HG03439 (cell line): Measurements from ENCODE around the gene SH2D4B.
A peak's percentile ranks its signal among the peaks of the same experiment; 100 is the strongest.

Experiments
- ATAC-seq: cut with Tn5 transposase; IDR thresholded peaks from one replicate; pipeline ENCODE4 v1.9.1; 2021; ENCODE audit warnings: mild to moderate bottlenecking, moderate library complexity; ENCODE audit not compliant: unreplicated experiment

Gene SH2D4B

DNA sequence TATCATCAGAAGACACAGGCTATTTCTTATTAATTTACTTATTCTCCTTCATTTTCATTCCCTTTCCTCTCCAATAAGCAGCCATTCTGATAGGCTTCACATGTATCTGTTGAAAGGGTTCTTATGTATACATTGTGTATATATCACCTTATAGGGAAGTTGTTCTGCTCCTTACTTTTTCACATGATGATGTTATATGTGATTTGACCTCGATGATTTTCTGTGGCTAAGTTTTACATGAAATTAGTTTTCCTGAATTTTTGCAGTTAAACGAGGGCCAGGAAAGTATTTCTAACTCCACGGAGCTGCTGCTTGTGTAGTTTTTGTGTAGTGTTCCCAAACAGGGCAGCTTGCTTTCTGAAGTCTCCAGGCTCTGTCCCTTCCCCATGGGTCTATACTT is 84.5 kb downstream of the SH2D4B start:
- ATAC-seq: no peak

DNA sequence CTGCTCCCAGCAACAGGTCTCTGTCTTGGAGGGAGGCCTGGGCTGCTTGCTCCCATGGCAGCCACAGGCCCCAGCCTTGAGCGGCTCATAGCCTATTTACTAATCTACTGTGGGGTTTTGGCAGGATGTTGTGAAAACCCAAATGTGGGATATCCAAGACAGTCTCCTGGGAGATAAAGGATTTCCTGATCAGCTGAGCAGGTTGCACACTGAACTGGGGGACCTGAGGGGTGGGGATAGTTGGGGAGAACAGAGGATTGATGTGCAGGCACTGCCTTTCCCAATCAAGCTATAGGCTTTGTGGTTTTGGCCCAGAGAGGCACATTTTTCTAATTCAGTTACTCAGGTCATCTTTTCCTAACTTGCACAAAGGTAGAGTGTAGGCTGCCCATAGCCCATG is 92.6 kb downstream of the SH2D4B start:
- ATAC-seq: no peak

DNA sequence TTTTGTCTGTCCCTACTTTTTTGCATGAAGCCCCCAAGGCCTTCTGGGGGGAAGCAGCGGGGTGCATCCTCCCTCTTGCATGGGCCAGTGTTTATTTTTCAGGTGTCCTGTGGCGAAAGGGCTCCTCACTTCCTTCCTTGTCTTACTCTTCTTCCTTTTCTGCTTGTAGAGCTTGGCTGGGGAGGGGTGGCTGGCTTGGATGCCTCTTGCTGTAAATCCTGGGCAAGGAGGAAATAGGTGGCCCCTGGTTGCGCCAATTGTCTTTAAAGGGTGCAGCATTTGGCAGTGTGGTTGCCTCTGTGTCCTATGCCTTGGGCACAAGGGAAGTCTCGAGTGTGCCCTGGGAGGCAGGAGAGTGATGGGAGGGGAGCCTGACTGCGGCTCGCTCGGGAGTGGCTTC is 95.0 kb downstream of the SH2D4B start:
- ATAC-seq: no peak

DNA sequence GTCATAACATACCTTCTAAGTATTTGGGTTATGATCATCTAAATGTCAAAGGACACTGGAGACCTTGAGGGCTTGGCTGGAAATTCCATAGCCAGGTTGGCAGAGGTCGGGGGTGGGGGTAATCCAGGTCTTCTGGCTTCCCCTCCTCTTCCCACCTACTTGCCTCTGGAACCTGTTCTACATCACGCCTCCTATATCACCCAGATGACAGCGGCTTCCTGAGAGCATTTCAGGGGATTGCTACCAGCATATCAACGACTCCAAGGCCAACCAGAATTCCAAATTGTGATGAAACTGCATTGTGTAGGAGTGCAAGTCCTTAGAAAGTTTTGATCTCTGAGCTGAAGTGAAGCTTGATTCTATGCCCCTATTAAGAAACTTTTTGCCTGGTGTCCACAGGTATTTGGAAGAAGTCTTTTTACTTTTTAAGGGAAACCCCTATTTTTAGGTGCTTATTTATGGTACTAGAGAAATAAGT is 95.7 kb downstream of the SH2D4B start:
- ATAC-seq: no peak

DNA sequence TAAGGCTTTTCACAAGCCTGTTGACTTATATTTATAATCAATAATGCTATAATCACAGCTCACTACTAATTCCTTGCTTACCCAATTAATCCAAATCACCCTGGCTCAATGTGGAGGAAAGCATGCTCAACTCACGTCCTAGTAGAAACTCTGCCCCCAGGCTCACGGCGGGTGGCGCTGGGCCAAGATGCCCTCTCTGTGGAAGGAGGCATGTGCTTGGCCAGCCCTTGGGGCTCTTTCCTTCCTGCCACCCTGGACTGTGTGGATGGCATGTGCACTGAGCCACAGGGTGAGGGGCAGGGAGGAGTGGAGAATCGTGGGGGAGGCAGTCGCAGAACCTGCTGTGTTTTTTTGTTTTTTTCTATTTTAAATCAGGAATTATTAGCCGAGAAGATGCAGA is 96.2 kb downstream of the SH2D4B start:
- no peak for ATAC-seq

DNA sequence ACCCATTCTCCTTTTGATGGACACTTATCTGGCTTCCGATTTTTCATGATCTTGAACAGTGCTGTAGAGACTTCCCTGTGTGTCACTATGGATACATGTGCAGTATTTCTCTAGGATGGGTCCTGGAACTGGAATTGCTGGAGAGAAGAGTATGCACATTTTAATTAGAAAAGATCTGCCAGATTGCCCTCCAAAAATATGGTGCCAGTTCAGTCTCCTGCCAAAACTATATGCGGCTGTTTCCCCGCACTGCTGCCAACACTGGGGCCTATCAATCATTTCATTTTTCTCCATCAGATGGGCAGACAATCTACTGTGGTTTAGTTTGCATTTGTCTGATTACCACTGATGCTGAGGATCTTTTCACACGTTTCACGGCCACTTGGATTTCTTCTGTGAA is 105.0 kb downstream of the SH2D4B start:
- no peak for ATAC-seq

DNA sequence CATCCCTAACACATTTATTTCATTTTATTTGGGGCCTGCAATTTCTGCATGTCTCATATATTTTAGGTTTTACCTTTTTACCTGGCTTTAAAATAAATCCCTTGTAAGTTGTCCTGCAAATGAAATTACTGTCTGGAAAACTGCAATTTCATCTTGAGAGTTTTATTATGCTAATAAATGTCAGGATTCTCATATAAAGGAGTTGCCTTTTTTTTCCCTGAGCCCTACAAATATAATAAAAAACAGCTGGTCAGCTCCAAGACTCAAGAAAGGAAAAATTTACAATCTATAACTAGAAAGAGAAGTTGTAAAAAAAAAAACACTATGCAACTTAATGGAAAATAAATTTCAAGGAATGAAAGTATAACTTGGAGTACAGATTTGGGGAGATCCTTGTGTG is 108.7 kb downstream of the SH2D4B start:
- no peak for ATAC-seq

DNA sequence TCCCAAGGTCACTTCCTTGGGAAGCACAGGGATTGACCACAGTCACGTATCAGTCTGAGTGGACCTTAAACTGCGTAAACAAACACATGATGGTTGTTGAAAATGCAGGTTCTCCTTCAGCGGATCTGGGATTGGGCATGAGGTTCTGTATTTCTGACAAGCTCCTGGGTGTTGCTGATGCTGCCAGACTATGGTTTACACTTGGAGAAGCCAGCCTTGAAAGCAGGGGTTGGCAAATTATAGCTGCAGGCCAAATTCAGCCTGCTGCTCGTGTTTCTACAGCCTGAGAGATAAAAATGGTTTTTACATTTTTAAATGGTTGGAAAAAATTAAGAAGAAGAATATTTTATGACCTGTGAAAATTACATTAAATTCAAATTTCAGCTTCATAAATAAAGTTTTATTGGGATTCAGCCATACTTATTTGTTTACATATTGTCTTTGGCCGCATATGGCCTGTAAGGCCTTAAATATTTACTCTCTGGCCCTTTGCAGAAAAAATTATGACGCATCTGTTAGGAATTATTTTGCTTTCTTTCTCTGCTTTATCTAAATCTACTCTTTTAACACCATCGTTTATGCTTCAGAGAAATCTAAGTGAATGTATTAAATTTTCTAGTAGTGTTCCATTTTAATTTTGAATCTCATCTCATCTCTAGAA is 109.6 kb downstream of the SH2D4B start:
- ATAC-seq: no peak

DNA sequence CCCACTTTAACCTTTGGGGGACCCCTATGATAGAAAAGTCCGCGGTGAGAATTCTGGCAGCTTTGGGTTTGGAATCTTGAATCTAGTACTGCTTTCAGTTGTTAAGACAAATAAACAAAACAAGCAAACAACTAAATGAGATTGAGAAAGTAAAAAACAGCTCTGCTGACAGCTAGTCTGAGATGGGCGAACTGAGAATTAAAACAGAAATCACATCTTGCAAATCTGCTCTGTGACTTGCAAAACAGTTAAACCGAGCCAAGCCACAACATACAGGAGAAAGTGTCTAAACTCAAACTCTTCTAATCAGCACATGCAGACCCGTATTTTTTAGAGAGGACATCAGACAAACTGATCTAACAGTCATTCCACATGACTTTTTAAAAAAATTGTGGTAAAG is 110.4 kb downstream of the SH2D4B start:
- no peak for ATAC-seq

DNA sequence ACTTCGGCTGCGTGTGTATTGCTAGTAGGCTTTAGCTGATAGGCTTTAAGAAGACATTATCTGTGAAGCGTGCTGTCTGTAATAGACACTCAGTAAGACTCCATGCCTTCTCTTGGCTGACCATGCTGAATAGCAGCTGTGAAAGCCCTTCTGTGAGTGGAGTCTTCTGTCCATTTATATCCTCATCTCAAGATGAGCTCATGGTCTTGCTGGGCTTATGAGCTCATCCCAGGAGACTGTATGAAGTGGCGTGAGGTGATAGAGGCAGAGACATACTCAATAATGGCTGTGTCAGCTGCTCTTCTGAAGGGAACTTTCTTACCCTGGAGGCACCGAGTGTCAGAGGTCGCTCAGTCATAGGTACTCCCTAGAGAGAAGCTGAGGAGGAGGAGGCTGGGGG is 111.5 kb downstream of the SH2D4B start:
- ATAC-seq: no peak

DNA sequence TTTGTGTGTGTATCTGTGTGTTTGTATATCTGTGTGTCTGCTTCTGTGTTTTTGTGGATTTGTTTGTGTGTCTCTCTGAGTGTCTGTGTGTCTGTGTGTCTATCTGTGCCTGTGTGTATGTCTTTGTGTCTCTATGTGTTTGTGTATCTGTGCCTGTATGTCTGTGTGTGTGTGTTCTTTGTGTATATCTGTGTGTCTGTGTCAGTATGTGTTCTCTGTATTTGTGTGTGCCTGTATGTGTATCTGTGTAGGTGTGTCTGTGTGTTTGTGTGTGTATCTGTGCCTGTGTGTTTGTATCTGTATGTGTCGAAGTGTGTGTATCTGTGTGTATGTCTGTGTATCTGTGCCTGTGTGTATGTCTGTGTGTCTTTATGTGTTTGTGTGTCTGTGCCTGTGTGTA is 118.2 kb downstream of the SH2D4B start:
- ATAC-seq: no peak

DNA sequence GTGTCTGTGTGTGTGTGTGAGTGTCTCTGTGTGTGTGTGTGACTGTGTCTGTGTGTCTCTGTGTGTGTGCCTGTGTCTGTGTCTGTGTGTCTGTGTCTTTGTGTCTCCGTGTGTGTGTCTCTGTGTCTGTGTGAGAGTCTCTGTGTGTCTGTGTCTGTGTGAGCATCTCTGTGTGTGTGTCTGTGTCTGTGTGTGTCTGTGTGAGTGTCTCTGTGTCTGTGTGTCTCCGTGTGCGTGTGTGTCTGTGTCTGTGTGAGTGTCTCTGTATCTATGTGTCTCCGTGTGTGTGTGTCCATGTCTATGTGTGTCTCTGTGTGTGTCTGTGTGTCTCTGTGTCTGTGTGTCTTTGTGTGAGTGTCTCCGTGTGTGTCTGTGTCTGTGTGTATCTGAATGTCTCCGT is 120.4 kb downstream of the SH2D4B start:
- no peak for ATAC-seq

DNA sequence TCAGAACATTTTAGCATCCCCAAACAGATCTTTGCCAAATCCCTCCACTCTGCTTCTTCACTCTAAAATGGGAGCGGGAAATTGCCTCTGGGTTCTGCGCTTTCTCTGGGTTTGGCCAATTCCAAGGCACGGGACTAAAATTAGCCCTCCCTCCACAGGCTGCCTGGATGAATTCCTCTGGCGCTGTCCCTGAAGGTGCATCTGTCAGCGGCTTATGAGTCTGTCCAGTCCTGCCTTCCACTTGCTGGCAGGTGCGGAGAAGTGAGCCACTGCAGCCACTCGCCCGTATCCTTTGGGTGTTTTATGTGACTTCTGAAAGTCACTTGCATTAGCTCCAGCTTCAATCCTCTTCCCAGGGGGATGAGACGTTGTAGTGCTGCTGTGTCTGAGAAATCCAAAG is 121.6 kb downstream of the SH2D4B start:
- ATAC-seq: no peak

DNA sequence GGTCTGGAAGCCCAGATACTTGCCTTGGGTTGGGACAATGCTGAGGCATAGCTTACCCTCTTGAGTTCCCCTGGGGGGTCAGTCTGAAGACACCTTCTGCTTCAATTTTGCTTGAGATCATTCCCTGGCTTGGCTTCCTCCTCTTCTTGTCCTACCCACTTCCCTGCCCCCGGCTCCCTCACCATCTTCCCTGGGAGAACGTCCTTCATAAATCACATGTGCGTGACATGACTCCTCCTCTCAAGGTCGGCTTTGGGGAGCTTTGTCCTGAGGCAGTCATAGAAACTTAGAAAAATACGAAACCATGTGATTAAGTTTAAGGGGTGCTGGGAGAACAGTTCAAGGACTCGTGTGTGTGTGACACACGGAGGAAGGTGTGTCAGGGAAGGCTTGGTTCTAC is 122.6 kb downstream of the SH2D4B start:
- ATAC-seq: no peak

DNA sequence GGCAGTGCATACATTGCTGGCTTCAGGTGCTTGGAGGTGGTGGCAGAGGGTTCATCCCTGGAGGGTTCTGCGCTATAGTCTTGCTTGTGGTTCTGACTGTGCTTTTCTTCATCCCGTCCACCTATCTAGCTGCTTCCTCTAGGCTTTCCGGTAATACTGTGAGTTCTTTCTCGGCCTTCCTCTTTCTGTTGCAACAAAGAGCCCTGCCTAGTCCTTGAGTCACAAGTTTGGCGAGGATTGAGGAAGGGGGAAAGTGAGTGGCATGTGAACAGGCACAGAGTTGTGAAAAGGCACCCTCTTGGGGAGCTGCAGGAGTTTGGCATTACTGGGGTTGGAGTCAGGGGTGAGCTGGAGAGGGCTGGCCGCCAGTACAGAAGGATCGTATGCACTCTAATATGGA is 123.0 kb downstream of the SH2D4B start:
- ATAC-seq: no peak

DNA sequence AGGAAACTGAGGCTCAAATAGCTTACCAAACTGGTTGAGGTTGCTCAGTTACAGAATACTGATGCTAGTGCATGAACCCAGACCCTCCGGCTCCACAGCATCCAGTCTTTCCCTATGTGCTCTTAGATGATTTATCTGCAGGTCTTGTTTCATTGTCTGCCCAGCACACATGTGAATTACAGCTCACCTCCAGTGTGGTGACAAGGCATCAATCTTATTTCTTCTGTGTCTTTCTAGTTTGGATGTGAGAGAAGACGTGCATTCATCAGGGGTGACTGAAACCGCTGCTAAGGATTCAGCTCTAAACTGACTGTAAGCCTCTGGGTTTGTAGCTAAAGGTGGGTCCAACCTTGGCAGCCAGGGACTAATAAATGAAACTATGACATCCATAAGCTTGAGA is 123.8 kb downstream of the SH2D4B start:
- ATAC-seq: no peak

DNA sequence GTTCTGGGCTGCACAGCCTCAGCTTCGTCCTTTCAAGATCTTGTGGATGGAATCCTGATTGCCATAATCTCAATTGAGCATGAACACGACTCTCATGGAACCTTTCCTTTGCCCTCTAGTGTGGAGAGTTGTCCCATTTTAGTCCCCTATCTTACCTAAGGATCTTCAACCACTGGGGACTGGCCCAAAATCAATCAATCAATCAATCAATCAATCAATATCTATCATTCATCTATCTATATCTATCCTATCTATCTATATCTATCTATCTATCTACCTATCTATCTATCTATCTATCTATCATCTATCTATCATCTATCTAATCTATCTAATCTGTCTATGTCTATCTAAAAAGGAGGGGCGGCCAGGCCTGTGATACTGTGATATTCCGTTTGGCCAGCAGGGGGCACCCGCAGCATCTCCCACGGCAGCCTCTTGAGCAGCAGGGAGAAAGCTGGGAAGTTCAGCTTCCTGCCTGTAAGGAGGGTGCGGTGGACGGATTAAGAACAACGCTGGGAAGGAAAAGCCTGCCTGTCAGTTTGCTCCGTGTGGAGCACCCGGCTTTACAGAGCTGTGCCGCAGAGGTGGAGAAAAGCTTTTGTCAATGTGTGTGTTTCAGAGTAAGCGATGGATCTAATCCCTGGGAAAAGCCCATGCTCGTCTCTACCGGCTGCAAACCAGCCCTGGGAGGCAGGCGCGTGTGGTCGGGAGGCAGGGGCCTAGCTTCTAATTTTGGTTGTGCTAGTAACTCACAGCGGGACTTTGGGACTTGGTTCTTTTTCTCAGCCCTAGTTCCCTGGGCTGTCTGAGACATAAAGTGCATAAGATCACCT is 124.9 kb downstream of the SH2D4B start:
- ATAC-seq: peak; percentile 79

DNA sequence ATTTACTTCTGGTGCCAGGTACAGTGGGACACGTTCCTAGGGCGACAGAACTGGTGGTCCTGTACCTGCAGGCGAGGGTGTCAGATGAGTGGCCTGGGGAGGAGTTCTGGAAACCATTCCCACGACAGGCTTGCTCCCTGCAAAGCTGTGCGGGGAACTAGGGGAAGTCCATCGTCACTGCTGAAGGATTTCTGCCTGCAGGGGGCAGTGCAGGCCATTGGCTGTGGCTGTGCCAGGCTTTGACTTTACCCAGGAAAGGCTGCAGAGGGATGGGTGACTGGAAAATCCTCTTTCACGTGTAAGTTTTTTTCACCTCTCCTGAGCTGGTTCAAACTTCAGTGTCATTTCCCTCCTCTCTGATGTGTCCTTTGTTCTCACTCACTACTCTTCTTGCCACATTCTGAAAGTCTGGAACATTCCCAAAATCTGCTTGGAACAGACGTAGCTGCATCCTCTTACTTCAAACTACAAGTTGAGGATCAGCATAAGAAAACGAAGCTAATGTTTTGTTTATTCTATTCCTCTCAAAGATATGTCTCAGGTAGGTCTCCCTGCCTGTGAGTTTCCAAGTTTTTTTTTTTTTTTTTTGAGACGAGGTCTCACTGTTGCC is 126.5 kb downstream of the SH2D4B start:
- peak; percentile 70 for ATAC-seq

DNA sequence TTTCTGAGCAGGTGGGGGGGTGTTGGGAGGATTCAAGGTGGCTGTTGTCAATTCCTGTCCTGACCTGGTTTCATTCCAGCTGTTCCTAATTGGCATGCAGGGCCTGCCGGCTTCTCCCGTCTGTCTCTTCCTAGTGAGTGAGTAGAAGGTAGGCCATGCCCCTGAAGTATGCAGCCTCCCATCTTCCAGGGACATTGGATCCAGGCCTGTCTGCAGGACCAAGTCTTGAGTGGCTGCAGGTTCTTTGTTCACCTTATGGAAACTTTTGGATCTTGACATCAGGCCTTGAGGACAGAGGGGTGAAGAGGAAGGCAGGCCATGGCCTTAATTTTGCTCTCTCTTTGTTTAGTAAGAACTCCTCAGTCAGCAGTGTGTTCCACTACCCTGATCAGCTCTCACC is 131.8 kb downstream of the SH2D4B start:
- ATAC-seq: no peak

DNA sequence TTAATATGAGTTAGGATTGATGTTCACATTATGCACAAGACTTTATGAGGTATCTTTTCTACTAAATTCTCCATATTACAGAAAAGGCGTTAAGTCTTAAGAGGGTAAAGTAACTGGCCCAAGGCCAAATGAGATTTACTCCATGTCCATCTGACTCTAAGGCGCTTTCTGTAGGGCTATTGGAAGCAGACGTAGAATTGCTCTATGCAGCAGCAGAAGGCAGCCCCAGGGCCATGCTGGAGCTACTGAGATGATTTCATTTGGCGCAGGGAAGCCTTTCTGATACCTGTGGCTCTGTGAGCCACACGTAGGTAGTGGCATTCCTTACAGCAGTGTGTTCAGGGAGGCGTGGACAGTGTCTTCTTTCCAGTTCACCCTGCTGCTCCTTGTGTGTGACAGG is 133.1 kb downstream of the SH2D4B start:
- ATAC-seq: no peak

DNA sequence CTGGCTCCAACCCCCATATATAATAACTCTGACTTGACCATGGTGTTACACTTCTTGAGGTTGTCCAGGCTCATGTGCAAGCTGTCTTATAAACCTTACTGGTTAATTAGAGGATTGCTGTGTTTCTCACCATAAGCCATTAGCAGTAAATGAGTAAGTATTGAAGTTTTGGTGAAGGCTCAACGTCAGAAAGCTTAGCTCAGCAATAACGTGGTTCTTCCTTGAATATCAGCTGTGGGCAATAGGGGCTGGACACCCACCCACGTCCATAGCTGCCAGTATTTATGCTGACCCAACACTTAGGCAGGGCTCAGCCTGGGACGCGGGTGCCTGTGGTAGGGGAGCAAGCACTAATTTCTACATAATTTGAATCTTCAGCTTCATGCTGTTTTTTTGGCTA is 134.1 kb downstream of the SH2D4B start:
- ATAC-seq: no peak

DNA sequence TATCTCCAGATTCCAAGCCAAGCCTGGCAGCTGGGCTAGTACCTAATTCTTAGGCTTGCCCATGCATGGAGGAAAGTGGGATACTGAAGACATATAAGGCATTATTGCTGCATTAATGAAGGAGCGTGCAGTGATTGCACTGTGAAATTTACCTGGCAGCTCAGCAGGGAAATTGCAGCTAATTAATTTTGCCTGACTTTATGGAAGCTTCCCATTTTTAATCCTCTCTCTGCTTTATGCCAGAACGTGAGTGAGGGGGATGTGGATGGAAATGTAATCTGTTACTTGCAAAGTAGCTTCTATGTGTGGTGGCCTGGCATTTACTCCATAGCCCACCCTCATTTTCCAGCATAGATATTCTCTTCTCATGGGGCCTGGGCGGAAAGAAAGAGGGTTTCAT is 134.9 kb downstream of the SH2D4B start:
- ATAC-seq: no peak
